EH (cell line): ENCODE measurements around the gene MAG.
"Not testable (repeated sequence)": the region's sequence is repeated elsewhere in the genome, so short reads cannot be mapped to it uniquely, and the experiment has no call there.

Experiments used
- DNase-seq: peaks from one replicate; pipeline ENCODE4 v3.0.0-alpha.2; 2015; ENCODE audit warnings: low read depth

The MAG gene

DNA sequence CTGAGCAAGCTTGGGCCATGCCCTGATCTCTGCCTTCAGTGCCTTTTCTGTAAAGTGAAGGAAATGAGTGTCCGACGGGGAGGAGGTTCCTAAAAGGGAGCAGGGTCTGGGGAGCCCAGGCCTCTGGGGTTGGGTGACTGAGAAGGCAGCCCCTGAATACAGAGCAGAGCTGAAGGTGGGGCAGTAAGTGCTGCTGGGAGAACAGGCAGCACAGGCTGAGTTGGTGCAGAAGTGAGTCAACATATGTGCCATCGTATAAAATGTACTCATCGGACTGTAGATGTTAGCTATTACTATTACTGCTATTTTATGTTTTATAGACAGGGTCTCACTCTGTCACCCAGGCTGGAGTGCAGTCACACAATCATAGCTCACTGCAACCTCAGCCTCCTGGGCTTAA lies 10.7 kb upstream of the MAG start:
- no peak for DNase-seq

- no peak for DNase-seq
Observed at GRCh38 chr19:35284153-35285094, 7.5 kb upstream of the MAG start.

DNA sequence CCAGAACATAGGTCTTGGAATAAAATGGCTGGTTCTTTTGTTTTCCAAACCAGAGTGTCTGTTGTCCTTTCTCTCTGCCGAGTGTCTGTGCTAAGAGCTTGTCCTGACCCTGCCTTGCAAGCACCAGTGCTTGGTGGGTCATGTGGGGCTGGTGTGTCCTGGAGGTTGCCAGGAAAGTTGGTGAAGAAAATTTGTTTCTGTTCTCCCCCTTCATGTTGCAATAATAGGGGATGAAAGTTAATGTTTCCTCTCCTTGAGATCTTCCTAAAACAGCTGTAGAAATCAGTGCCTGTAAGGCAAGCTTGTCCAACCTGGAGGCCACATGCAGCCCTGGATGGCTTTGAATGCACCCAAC lies 6.9 kb upstream of the MAG start:
- DNase-seq: no peak

DNA sequence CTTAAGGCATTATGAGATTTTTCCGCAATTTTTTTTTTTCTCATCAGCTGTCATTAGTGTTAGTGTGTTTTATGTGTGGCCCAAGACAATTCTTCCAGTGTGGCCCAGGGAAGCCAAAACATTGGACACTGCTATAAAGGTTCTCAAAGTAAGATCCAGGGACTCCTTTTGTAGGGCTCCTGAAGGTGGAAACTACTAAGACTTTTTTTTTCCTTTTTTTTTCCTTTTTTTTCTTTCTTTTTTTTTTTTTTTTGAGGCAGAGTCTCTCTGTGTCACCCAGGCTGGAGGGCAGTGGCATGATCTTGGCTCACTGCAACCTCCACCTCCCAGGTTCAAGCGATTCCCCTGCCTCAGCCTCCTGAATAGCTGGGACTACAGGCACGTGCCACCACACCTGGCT lies 6.5 kb upstream of the MAG start:
- not testable (repeated sequence) for DNase-seq

DNA sequence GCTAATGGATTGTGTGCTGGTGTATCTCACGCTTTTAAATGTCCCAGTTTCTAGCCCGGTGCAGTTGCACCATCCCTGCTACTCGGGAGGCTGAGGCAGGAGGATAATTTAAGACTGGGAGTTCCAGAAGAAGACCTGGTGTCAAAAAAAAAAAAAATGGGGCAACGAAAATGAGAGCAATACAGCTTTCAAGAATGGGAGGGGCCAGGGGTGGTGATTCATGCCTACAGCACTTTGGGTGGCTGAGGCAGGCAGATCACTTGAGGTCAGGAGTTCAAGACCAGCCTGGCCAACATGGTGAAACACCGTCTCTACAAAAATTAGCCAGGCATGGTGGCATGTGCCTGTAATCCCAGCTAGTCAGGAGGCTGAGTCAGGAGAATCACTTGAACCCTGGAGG lies 5.9 kb upstream of the MAG start:
- DNase-seq: peak; percentile 20

DNA sequence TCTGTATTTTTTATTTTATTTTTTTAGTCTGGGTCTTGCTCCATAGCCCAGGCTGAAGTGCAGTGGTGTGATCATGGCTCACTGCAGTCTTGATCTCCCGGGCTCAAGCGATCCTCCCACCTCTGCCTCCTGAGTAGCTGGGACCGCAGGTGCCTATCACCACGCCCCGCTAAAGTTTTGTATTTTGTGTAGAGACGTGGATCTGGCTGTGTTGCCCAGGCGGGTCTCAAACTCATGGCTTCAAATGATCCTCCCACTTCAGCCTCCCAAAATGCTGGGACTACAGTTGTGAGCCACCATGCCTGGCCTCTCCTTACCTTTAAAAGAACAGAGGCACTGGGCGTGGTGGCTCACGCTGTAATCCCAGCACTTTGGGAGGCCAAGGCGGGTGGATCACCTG lies 4.2 kb upstream of the MAG start:
- no peak for DNase-seq

DNA sequence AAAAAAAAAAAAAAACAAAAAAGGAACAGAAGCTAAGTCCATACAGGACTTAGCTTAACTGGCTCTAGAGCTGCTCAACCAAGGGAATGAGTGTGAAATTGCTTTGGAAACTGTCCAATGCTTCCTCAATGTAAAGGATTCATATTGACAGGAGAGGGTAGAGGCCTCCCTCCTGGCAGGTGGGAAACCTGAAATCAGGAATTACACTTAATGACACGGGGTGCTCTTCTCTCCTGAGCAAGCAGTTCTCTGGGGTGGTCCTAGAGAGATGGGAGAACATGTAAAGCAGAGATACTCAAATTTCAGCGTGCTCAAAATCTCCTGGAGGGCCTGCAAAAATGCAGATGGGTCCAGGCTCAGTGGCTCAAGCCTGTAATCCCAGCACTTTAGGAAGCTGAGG lies 3.6 kb upstream of the MAG start:
- DNase-seq: no peak

DNA sequence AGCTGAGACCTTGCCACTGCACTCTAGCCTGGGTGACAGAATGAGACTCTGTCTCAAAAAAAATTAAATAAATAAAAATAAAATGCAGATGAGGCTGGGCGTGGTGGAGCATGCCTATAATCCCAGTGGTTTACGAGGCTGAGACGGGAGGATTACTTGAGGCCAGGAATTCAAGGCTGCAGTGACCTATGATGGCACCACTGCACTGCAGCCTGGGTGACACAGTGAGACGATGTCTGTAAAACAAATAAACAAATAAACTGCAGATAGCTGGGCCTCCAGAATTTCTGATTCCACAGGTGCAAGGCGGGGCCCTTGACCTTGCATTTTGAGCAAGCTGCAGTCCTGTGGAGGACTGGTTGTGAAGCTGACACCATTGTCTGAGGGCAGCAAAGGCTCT lies 3.1 kb upstream of the MAG start:
- no peak for DNase-seq

DNA sequence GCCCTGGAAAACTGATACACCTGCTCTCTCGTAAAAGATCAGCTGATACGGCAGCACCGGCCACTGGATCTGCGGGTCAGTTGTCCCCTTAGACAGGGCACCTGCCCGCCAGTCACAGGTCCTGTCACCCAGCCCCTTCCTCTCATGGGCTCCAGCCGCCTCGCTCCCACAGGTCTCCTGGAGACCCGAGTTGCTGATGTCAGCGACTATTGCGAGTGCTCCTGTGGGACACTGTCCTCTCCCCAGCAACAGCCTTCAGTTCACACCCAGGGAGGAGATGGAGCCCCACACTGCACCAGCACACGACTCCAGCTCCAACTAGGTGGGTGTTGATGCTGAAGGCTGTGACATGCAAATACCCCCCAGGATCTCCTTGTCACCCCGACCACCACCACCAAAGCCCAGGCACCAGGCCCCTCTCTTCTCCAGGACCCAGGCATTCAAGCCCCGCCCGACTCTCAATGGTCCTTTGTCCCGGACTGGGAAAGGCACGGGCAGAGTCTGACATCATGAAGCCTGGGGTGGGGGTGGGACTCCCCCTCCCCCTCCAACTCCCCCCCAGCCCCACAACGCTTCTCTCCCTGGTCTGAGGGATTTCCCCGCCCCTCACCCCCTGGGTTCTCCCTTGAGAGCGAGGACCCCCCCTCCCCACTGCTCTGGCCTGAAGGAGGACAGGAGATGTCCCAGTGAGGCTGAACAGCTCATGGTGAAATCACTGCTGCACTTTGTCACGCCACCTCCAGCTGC lies 1.4 kb upstream of the MAG start:
- DNase-seq: no peak

- no peak for DNase-seq
Observed at GRCh38 chr19:35291259-35291658, 702 bp upstream of the MAG start.

- no peak for DNase-seq
Observed at GRCh38 chr19:35292421-35293362, 731 bp downstream of the MAG start.

GRCh38 chr19:35293363-35293739 lies 1.4 kb downstream of the MAG start:
- no peak for DNase-seq

- DNase-seq: no peak
Observed at GRCh38 chr19:35293808-35294207, 1.8 kb downstream of the MAG start.

DNA sequence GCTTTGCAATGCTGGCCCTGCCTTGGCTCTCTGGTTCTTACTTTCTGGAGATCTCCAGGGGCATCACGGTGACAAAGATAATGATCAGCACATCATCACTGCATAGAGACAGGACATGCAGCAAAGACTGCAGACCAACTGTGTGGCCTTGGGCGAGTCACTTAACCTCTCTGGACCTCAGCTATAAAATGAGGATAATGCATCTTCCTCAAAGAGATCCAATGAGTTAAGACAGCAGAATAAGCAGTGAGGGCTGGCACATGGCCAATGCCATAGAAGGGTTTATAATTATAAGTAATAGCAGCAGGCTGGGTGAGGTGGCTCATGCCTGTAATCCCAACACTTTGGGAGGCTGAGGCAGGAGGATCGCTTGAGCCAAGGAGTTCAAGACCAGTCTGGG lies 2.4 kb downstream of the MAG start:
- peak; percentile 14 for DNase-seq

- DNase-seq: no peak
Observed at GRCh38 chr19:35294859-35295791, 3.2 kb downstream of the MAG start.

GRCh38 chr19:35295792-35296462 lies 4.0 kb downstream of the MAG start:
- DNase-seq: no peak

DNA sequence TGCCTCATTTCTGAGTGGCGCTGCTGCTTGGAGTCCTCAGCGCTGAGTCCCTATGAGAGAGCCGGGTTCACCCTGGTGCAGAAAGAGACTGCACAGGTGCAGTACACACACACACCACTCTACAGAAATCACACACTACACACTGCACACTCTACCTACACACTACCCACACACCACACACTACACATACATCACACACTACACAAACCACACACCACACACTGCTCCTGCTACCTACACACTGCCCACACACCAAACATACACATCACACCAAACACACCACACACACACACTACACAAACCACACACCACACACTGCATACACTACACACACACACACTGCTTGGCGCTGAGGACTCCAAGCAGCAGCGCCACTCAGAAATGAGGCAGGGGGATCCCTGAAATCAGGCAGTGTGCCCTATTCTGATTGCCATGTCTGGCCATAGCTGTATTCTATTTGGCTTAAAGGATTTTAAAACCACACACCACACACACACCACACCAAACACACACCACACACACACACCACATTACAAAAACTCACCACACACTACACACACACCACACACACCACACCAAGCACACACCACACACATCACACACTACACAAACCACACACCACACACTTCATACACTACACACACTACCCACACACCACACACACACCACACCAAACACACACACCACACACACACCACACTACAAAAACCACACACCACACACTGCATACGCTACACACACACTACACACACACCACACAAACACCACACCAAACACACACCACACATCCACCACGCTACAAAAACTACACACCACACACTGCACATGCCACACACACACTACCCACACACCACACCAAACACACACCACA lies 4.9 kb downstream of the MAG start:
- DNase-seq: no peak

DNA sequence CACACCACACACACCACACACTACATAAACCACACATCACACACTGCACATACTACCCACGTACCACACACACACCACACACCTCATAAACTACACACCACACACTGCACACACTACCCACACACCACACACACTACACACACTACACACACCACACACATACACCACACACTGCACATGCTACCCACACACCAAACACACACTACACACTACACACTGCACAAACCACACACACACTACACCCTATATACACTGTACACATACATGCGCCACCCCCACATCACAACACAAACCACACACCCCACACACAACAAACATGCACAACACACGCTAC lies 5.5 kb downstream of the MAG start:
- no peak for DNase-seq

GRCh38 chr19:35297922-35298321 lies 6.0 kb downstream of the MAG start:
- DNase-seq: no peak

GRCh38 chr19:35298561-35298972 lies 6.6 kb downstream of the MAG start:
- no peak for DNase-seq
